ENCODE measurements around the gene GABRA4.

Gene GABRA4

DNA sequence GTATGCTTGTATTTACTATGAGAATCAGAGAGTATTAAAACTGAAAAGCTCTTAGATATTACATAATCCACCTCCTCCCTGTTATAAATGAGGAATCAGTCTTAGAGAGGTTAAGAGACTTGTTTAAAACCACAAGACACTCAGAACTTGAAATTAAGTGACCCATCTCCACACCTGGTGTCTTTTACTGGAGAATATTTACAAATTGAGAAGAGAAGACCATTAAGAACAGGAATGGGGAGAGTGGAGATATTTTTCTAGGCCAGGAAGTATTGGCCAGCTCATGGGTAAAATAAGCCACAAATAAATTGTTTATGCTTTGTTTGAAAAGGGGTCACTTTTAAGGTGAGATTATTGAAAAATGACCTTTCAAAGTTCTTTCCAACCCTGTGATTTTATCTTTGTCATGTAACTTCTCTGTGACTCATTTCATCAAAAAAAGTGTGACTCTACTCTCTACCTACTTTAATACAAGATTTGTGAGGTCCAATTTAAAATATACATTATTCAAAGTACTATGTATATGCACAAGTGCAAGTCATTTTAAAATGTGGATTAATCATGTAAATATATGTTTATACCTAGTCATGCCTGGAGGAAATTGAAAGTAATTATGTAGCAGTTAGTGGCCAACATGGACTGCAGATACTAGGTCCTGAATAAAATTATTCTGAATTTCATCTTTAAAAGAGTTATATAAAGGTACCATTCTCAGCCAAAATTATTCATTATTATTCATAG lies 68.4 kb downstream of the GABRA4 start:
- no peak for DNase-seq

DNA sequence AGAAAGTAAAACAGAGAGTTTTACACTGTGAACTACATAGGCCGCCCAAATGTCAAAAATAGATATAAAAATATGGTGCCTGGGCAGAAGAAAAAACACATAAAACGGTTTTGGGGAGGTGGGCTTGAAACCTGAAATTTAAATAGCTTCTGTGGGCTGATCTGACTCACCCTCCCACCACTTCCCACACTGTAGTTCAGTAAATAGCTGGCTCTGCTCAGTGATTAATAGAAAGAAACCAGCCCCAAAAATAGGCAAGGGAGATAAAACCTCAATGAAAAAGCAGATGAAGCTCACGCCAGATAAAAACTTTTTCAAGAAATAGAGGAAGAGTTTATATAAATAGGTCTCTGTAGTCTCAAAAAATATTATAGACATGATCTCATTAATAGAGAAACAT lies 71.2 kb downstream of the GABRA4 start:
- no peak for DNase-seq

DNA sequence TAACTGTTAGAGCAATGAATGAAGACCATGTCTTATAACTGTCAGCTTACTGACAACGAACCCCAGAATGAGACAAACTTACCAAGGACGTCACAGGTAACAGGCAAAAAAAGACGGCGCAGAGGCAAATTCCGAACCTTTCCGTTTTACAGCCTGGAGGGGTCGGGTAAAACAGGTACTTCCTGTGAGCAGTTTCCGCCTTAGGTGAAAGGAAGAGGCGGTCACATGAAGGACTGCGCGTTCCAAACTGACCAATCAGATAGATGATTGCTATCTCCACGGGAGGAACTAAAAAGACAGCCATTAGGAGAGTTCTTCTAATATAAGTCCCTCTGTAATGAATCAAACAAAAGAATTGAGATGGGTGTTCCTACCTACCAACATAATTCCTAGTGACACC lies 84.3 kb downstream of the GABRA4 start, which contains the start of gene COX7B2:
Gene COX7B2, minus strand, starts transcription at position 168 of the 400 bp plus-strand sequence. CDS start 174,053 bp downstream, outside the sequence.
- DNase-seq: no peak

DNA sequence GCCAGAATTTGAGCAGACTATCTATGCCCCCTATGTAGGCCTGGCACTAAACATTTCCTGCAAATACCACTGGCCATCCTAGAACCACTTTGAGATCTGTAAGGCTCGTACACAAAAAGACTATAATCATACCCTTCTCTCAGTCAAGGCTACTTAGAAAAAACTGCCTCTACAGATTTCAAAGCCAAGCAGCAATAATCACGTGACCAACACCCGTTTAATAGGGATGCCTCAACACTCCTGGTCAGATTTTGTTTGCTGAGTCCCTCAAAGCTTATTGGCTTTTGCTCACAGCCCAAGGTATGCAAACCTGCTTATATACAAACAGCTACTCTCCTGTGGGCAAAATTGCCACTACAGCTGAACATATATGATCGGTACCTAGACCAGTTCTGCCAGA lies 85.2 kb downstream of the GABRA4 start:
- DNase-seq: no peak

DNA sequence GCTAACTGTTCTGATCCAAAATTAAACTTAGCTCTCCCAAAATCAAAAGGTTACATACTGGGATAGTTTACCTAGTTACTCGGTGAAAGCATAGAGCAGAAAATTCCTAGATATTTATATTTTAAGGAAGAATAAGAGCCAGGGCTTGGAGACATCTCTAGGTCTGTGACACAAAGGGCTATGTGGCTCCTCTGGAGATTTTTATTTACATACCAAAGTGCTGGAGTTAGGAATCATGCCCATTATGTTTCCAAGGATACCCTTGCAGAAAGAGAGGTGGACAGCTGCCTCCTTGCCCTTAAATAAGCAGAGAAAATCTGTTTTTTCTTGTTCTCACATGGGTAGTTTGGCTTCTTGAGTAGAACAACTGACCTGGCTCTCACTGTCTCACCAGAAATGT lies 93.3 kb downstream of the GABRA4 start:
- no peak for DNase-seq

DNA sequence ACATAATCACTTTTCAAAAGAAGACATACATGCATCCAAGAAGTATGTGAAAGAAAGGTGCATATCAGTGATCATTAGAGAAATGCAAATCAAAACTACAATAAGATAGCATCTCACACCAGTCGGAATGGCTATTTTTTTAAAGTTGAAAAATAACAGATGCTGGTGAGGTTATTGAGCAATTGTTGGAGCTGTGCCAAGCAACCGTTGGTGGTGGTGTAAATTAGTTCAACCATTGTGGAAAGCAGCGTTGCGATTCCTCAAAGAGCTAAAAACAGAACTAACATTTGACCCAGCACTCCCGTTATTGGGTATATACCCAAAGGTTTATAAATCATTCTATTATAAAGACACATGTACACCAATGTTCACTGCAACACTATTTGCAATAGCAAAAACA lies 98.6 kb downstream of the GABRA4 start:
- DNase-seq: no peak

DNA sequence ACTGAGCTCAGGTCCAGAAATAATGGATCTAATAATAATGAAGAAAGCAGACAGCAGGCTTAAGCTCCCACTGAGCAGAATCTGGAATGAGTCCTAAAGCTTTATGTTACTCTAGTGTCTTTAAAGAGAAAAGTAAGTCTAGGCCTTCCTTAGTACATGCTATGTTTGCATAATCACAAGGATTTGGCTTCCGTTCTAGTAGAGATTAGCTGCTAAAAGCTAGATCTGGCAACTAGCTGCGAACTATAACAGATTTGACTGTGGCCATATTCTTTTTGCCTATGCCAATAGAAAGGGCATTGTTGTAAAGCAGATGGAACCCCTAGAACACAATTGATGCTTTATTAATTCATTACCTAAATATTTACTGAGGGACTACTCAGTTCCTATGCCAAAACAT lies 103.3 kb downstream of the GABRA4 start:
- no peak for DNase-seq

DNA sequence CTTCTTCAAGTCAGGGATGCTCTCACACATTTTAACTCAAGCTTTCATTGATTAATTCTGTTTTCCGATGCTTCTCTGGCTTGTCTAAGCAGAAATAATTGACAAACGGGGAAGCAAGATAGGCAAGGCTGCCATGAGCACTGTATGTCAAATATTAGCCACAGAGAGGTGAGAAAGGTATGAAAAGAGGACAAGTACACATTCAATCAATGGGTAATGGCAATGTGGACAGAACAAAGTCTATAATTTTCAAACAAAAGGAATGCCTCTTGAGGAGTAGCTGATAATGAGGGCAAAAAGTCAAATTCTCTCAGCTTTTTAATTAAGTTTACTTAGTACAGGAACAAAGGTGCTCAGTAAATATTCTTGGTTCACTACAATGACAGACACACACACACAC lies 104.0 kb downstream of the GABRA4 start:
- DNase-seq: no peak

DNA sequence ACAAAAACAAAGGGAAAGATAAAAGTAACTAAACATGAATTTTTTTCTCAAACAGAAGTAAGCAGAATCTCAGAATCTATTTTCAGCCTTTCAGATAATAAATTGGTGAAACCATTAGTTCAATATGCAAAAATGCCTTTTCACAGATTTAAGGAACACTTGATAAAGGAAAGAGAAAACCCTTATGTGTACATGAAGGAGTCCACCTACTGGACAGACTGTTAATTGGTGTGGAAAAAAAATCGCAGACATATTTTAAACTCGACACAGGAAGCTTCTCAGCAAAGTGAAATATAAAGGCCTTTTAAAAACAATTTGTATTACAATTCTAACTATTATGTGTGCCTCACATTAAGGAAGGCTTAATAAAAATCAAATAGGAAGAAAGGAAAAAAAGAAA lies 106.7 kb downstream of the GABRA4 start:
- DNase-seq: no peak

DNA sequence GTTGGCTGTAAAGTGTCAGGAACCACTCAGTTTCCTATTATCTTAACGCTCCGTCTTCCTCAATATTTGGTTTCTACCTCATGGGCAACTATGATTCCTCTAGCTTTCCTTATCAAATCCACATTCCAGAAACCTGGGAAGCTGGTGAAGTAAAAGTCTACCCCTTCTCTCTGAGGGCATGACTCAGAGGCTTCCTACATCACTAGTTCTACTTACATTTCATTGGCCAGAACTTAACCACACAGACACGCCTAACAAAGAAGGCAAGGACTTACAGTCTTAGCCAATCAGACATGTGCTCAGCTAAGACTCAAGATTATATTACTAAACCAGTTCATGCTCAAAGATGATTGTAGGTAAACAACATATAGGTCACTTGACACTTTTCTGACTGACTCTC lies 114.7 kb downstream of the GABRA4 start:
- DNase-seq: no peak

DNA sequence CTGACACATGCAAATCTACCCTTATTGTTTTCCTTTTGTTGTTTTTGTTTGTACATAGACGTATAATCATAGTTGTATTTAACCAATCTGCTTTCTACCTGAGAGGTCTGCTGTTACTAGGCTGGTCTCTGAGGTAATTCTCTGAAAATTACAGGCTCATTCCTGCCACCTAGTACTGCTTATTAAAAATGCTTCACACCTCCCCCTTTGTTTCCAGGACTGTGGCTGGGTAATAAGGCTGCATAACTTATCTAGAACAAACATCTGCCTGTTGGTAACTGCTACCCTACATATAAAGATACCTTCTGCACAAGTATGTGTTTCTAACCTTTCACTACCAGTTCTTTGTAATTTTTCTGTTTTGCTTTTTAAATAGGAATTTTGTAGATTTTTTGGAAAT lies 118.6 kb downstream of the GABRA4 start:
- DNase-seq: no peak

DNA sequence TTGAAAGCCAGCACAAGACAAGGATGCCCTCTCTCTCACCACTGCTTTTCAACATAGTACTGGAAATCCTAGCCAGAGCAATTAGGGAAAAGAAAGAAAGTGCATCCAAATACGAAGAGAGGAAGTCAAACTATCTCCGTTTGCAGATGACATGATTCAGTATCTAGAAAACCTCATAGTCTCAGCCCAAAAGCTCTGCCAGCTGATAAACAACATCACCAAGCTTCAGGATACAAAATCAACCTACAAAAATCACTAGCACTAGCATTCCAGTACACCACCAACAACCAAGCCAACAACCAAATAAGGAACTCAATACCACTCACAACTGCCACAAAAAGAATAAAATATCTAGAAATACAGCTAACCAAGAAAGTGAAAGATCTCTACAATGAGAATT lies 123.0 kb downstream of the GABRA4 start:
- DNase-seq: no peak
